HCT116 (cell line): ENCODE measurements around the gene BMX. TPM values are rescaled to one million over a fixed set of nuclear protein-coding genes. Genes with fewer than 3 reads are reported as not detected.

Experiments
- ATAC-seq: fragments of 200-7000 bp; cut with Tn5 transposase; 2 replicates; pipeline ENCODE4 v1.9.1; 2020; ENCODE audit warnings: mild to moderate bottlenecking, moderate library complexity
- BruUV-seq: library from RNA; stranded (reverse); fragments of 400-500 nt; replicated peaks from 2 replicates; lab custom pipeline; 2021; lab: Mats Ljungman, UMichigan
- CTCF ChIA-PET: fragments of 300-600 bp; sonication (Branson Sonifier 250); formaldehyde crosslinking; loops from one replicate; lab custom pipeline; 2021; ENCODE audit warnings: antibody characterized with exemption; lab: Charles Lee
- POLR2A ChIA-PET: fragments of 300-600, 350-600 bp; sonication (Branson Sonifier 250); formaldehyde crosslinking; loops from one replicate; lab custom pipeline; 2021; ENCODE audit warnings: antibody characterized with exemption; lab: Charles Lee
- RAD21 ChIA-PET, 2 experiments: fragments of 300-600 bp; sonication (Branson Sonifier 250); formaldehyde crosslinking; loops; one replicate each; lab custom pipeline; 2023; ENCODE audit warnings: low total read pairs in 2 of 2; ENCODE audit not compliant: uncharacterized antibody in 2 of 2, unreplicated experiment in 2 of 2, low non-redundant PET in 1 of 2; lab: Charles Lee
- DNase-seq: peaks from one replicate; pipeline ENCODE4 v3.0.0-alpha.2; 2010; ENCODE audit warnings: low read depth, low spot score
- H2AFZ ChIP-seq: fragments of 200-600 bp; shearing (Covaris generic), sonication (generic); 2 replicates; pipeline ENCODE4 v1.6.1; 2017; ENCODE audit warnings: low read depth, mixed run types, mixed read lengths, antibody characterized with exemption, low read length; ENCODE audit not compliant: poor library complexity, severe bottlenecking
- H3K27ac ChIP-seq: 2 replicates; pipeline ENCODE4 v1.5.1; 2012; ENCODE audit warnings: low read depth, low read length
- H3K27me3 ChIP-seq: fragments of 200-600 bp; sonication (generic); 2 replicates; pipeline ENCODE4 v1.6.1; 2016; ENCODE audit warnings: mixed run types, low read length, mixed read lengths; ENCODE audit not compliant: insufficient read depth
- H3K36me3 ChIP-seq, 2 experiments: fragments of 200-500 bp in 1 of 2; fragments of 200-600 bp in 1 of 2; sonication (Bioruptor generic) in 1 of 2; sonication (generic) in 1 of 2; 2 replicates each; pipeline versions ENCODE4 v1.5.1 to v1.6.1; 2014 to 2016; ENCODE audit warnings: low read length in 2 of 2, inconsistent platforms in 1 of 2, mixed read lengths in 1 of 2, mixed run types in 1 of 2; ENCODE audit not compliant: insufficient read depth in 2 of 2, control insufficient read depth in 1 of 2
- H3K4me1 ChIP-seq, 2 experiments: fragments of 200-600 bp in 1 of 2; sonication (generic) in 1 of 2; 2 replicates each; pipeline versions ENCODE4 v1.5.1 to v1.6.1; 2012 to 2017; ENCODE audit warnings: low read length in 2 of 2, inconsistent platforms in 1 of 2, mild to moderate bottlenecking in 1 of 2, mixed read lengths in 1 of 2, mixed run types in 1 of 2, moderate library complexity in 1 of 2; ENCODE audit not compliant: insufficient read depth in 2 of 2, control insufficient read depth in 1 of 2
- H3K4me2 ChIP-seq: fragments of 200-600 bp; sonication (generic); 2 replicates; pipeline ENCODE4 v1.6.1; 2017; ENCODE audit warnings: mixed run types, low read length, mixed read lengths
- H3K4me3 ChIP-seq, 2 experiments: fragments of 200-600 bp in 1 of 2; sonication (generic) in 1 of 2; replicated peaks in 1 of 2; 2 replicates each; pipeline ENCODE4 v1.5.1; 2011 to 2016; ENCODE audit warnings: low read length in 2 of 2, control low read depth in 1 of 2, low read depth in 1 of 2, mild to moderate bottlenecking in 1 of 2, mixed read lengths in 1 of 2, mixed run types in 1 of 2
- H3K79me2 ChIP-seq: fragments of 200-600 bp; sonication (generic); 2 replicates; pipeline ENCODE4 v1.6.1; 2017; ENCODE audit warnings: mild to moderate bottlenecking, mixed run types, low read length, moderate library complexity, mixed read lengths; ENCODE audit not compliant: insufficient read depth
- H3K9ac ChIP-seq: fragments of 200-600 bp; sonication (generic); 2 replicates; pipeline ENCODE4 v1.6.1; 2016; ENCODE audit warnings: low read length, mixed read lengths
- H3K9me2 ChIP-seq: fragments of 200-600 bp; sonication (generic), shearing (Covaris generic); 2 replicates; pipeline ENCODE4 v1.6.1; 2017; ENCODE audit warnings: mixed run types, mild to moderate bottlenecking, moderate library complexity; ENCODE audit not compliant: insufficient read depth
- H3K9me3 ChIP-seq, 2 experiments: fragments of 200-500 bp in 1 of 2; fragments of 200-600 bp in 1 of 2; sonication (Bioruptor generic) in 1 of 2; sonication (generic) in 1 of 2; 2 replicates each; pipeline ENCODE4 v1.6.1; 2014 to 2017; ENCODE audit warnings: low read length in 2 of 2, mixed read lengths in 2 of 2, inconsistent platforms in 1 of 2, low read depth in 1 of 2, mild to moderate bottlenecking in 1 of 2, mixed run types in 1 of 2, moderate library complexity in 1 of 2; ENCODE audit not compliant: control insufficient read depth in 1 of 2, insufficient read depth in 1 of 2
- H4K20me1 ChIP-seq: fragments of 200-600 bp; sonication (generic), shearing (Covaris generic); 2 replicates; pipeline ENCODE4 v1.6.1; 2017; ENCODE audit warnings: mixed run types, mild to moderate bottlenecking, moderate library complexity; ENCODE audit not compliant: insufficient read depth
- POLR2AphosphoS5 ChIP-seq: IDR thresholded peaks from 2 replicates; pipeline ENCODE4 v1.6.1; 2011; ENCODE audit warnings: mild to moderate bottlenecking, low read depth, low read length, moderate library complexity
- RAD21 ChIP-seq: IDR thresholded peaks from 2 replicates; pipeline ENCODE4 v1.6.1; 2012; ENCODE audit warnings: low read depth, mild to moderate bottlenecking
- intact Hi-C: fragments of 100-400 bp; cut with micrococcal nuclease; formaldehyde crosslinking; loops from 2 replicates; pipeline ENCODE4 v1.10.0; 2022
- total RNA-seq: library from RNA; stranded (reverse); gene quantifications from one replicate; pipeline ENCODE4 v1.2.1, GENCODE V29; 2021; ENCODE audit not compliant: unreplicated experiment
- TF ChIP-seq, protein P1 (sequence below), 3 experiments: fragments of 200-600 bp in 1 of 3; sonication (generic) in 1 of 3; IDR thresholded peaks in 2 of 3; conservative IDR thresholded peaks in 1 of 3; 2 replicates each; pipeline ENCODE4 v1.5.1; 2012 to 2017; ENCODE audit warnings: low read depth in 2 of 3, low read length in 2 of 3, antibody characterized with exemption in 1 of 3, borderline replicate concordance in 1 of 3, control low read depth in 1 of 3, mild to moderate bottlenecking in 1 of 3, mixed read lengths in 1 of 3, mixed run types in 1 of 3, moderate library complexity in 1 of 3; ENCODE audit not compliant: insufficient read depth in 1 of 3

BMX gene
- total RNA-seq, 1 experiment from 2014 or later, result not detected

DNA sequence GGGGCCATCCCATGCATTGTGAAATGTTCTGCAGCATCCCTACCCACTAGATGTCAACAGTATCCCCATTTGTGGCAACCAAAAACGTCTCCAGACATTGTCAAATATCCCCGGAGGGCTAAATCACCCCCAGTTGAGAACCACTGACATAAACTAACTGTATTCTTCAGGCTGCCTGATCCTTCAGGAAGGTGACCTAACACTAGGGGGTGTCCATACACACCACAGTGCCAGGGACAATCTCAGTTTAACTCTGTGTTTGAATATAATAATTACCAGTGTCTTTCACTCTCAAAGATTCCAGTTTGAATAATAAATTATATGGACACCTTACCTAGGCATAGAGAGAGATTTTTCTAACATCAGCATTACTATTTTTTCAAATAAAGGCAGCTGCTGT lies 93.8 kb downstream of the BMX start:
- Histone ChIP-seq H4K20me1 (no peaks in the 10 kb centered on the region), H3K4me1 (no peaks in the 10 kb centered on the region; a peak in 1 of 4 replicates), H3K27me3 (no peaks in the 10 kb centered on the region), H3K9me3 (no peaks in the 10 kb centered on the region), H3K79me2 (no peaks in the 10 kb centered on the region), H2AFZ (peak overlapping the region; percentile 45), H3K27ac (no peak overlapping the region), H3K9ac (no peak overlapping the region), H3K9me2 (no peaks in the 10 kb centered on the region), H3K36me3 (no peaks in the 10 kb centered on the region), H3K4me2 (no peak overlapping the region), H3K4me3 (no peak overlapping the region)
- DNase-seq (no peak), ATAC-seq (peak; percentile 75)
- no peak for TF ChIP-seq POLR2AphosphoS5
- TF ChIP-seq RAD21, result peak; percentile 46
- TF ChIP-seq, protein P1, sequence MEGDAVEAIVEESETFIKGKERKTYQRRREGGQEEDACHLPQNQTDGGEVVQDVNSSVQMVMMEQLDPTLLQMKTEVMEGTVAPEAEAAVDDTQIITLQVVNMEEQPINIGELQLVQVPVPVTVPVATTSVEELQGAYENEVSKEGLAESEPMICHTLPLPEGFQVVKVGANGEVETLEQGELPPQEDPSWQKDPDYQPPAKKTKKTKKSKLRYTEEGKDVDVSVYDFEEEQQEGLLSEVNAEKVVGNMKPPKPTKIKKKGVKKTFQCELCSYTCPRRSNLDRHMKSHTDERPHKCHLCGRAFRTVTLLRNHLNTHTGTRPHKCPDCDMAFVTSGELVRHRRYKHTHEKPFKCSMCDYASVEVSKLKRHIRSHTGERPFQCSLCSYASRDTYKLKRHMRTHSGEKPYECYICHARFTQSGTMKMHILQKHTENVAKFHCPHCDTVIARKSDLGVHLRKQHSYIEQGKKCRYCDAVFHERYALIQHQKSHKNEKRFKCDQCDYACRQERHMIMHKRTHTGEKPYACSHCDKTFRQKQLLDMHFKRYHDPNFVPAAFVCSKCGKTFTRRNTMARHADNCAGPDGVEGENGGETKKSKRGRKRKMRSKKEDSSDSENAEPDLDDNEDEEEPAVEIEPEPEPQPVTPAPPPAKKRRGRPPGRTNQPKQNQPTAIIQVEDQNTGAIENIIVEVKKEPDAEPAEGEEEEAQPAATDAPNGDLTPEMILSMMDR (IDR thresholded peaks at IDR 0.05 in 2 of 3, conservative IDR thresholded peaks at IDR 0.05 in 1 of 3; ENCODE audit: borderline replicate concordance in 1 of 3, insufficient read depth in 1 of 3, low read depth in 2 of 3, low read length in 2 of 3), result peak; percentile 32 to 46 (median 36); a peak in 5 of 6 replicates
- intact Hi-C loops, result no loop called here
- CTCF ChIA-PET, result no interaction called here
- POLR2A ChIA-PET, result no interaction called here
- BruUV-seq, result no TSS peak
- RAD21 ChIA-PET, result no interaction called here

DNA sequence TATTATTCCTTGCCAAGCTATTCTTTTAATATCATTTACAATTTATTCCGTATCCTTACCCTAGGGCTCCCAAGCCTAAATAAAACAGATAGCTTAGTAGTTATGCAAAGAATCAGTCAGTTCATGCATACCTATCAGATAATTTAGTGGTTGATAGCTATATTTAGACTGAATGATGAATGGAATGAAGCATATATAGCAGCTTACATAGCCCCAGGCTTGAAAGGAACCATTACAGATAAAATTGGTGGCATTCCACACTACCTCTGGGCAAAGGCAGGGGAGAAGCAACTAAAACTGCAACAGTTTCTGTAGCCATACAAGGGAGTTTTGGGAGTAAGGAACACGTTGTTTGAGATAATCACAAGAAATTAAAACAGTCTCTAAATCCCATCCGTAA lies 97.4 kb downstream of the BMX start:
- H2AFZ ChIP-seq, result no peak overlapping the region
- ChIA-PET RAD21 (no interaction called here), CTCF (no interaction called here), POLR2A (no interaction called here)
- no peaks in the 10 kb centered on the region for H3K79me2 ChIP-seq
- H3K9me2 ChIP-seq, result no peaks in the 10 kb centered on the region
- ATAC-seq (no peak), DNase-seq (no peak)
- no peaks in the 10 kb centered on the region for H4K20me1 ChIP-seq
- no peak overlapping the region for H3K9ac ChIP-seq
- peaks cover 0 to 12% of the 10 kb centered on the region in 2 experiments; a peak in 2 of 4 replicates for H3K4me1 ChIP-seq
- TF ChIP-seq POLR2AphosphoS5, result no peak
- no peaks in the 10 kb centered on the region for H3K27me3 ChIP-seq
- no TSS peak for BruUV-seq
- no peaks in the 10 kb centered on the region for H3K9me3 ChIP-seq
- no peak overlapping the region for H3K27ac ChIP-seq
- intact Hi-C loops, result no loop called here
- no peaks in the 10 kb centered on the region for H3K36me3 ChIP-seq
- no peak overlapping the region for H3K4me2 ChIP-seq
- H3K4me3 ChIP-seq, result no peak overlapping the region
